Sigmoid colon (tissue), 7 donors: ENCODE measurements around the gene TCAP. TPM values are rescaled to one million over a fixed set of nuclear protein-coding genes. Genes with fewer than 3 reads are reported as not detected.

ENCODE experiments used
- DNase-seq: peaks from one replicate; pipeline ENCODE4 v3.0.0-alpha.2; 2019
- H3K27ac ChIP-seq, 4 donors: fragments of 200-600 bp; sonication (generic); one replicate each; pipeline ENCODE4 v1.5.1; 2016 to 2019; ENCODE audit warnings: mild to moderate bottlenecking in 1 of 4
- H3K27me3 ChIP-seq, 3 donors: fragments of 200-600 bp; sonication (generic); one replicate each; pipeline ENCODE4 v1.5.1; 2019; ENCODE audit warnings: mild to moderate bottlenecking in 1 of 3
- H3K36me3 ChIP-seq, 4 donors: fragments of 200-600 bp; sonication (generic); one replicate each; pipeline ENCODE4 v1.5.1; 2016 to 2019
- H3K4me1 ChIP-seq, 4 donors: fragments of 200-600 bp; sonication (generic); one replicate each; pipeline ENCODE4 v1.5.1; 2017 to 2019
- H3K4me3 ChIP-seq, 4 donors: fragments of 200-600 bp; sonication (generic); one replicate each; pipeline ENCODE4 v1.5.1; 2017 to 2019; ENCODE audit warnings: mild to moderate bottlenecking in 2 of 4, moderate library complexity in 1 of 4
- H3K9me3 ChIP-seq, 4 donors: fragments of 200-600 bp in 3 of 4; sonication (generic) in 3 of 4; one replicate each; pipeline versions ENCODE4 v1.5.1 to v1.6.1; 2013 to 2019
- CTCF ChIP-seq, 4 experiments: fragments of 450-650 bp in 3 of 4; fragments of 200-600 bp in 1 of 4; IDR thresholded peaks; one replicate each; pipeline ENCODE4 v1.5.1; 2016 to 2019; ENCODE audit warnings: antibody characterized with exemption in 4 of 4, mild to moderate bottlenecking in 3 of 4, moderate library complexity in 2 of 4
- EP300 ChIP-seq, 4 donors: sonication (generic); formaldehyde crosslinking; IDR thresholded peaks; one replicate each; pipeline ENCODE4 v1.6.1; 2017; ENCODE audit warnings: antibody characterized with exemption in 4 of 4
- POLR2A ChIP-seq, 2 donors: fragments of 450-650 bp; IDR thresholded peaks; one replicate each; pipeline ENCODE4 v1.6.1; 2016; ENCODE audit warnings: antibody characterized with exemption in 2 of 2, mild to moderate bottlenecking in 2 of 2, moderate library complexity in 2 of 2
- POLR2AphosphoS5 ChIP-seq, 4 donors: sonication (generic); formaldehyde crosslinking; IDR thresholded peaks; one replicate each; pipeline ENCODE4 v1.6.1; 2017; ENCODE audit warnings: antibody characterized with exemption in 4 of 4
- whole genome bisulfite sequencing, 2 donors: extraction: QIAGEN DNeasy Blood & Tissue Kit; methylation state at CpG; one replicate each; pipeline ENCODE4 v1.1.7; 2013; 5-methylcytosine and 5-hydroxymethylcytosine counted together
- intact Hi-C: fragments of 100-400 bp; cut with DNase I; formaldehyde crosslinking; loops from one replicate; pipeline ENCODE4 v1.15.1; 2023
- polyA plus RNA-seq, 3 donors: library from polyadenylated mRNA; stranded (reverse); fragments of 200-250 nt; gene quantifications; one replicate each; pipeline ENCODE4 v1.2.3, GENCODE V29; 2013
- total RNA-seq, 4 donors: library from RNA; depleted of rRNA; stranded (reverse); fragments of >200 nt; gene quantifications; one replicate each; pipeline ENCODE4 v1.1.0, GENCODE V29; 2016
- donor health status: healthy with polysubstance abuse.
- donor health status: Bipolar disorder and iron deficiency.
- donor health status: healthy.

The TCAP gene
- total and polyA plus RNA-seq, 7 donors = 0.49 to 3.5 (median 1.1) TPM; not detected in 1

- TF ChIP-seq POLR2A (IDR thresholded peaks at IDR 0.05) (no peak), CTCF (IDR thresholded peaks at IDR 0.05) (no peak), POLR2AphosphoS5 (IDR thresholded peaks at IDR 0.05) (no peak)
- 72 to 83% methylated on average over 8 of the region's 8 CpGs for WGBS, 2 donors
- Histone ChIP-seq H3K27ac (peak overlapping the region in 1 of 4 donors; percentile 64), H3K36me3 (peaks cover 0 to 17% (median 0%) of the 10 kb centered on the region in 4 donors), H3K4me3 (no peak overlapping the region), H3K27me3 (peaks cover 0 to 4% (median 1%) of the 10 kb centered on the region in 3 donors), H3K9me3 (no peaks in the 10 kb centered on the region), H3K4me1 (peaks cover 0 to 6% (median 0%) of the 10 kb centered on the region in 4 donors)
- no peak for DNase-seq
- intact Hi-C loops = no loop called here
Observed at GRCh38 chr17:39677072-39677471, 11.9 kb downstream of the TCAP start.

- H3K27me3 ChIP-seq = no peaks in the 10 kb centered on the region
- H3K4me3 ChIP-seq = no peak overlapping the region
- peak; percentile 77 for DNase-seq
- peak overlapping the region in 2 of 4 donors; percentile 31 to 64 for H3K27ac ChIP-seq
- intact Hi-C loops = no loop called here
- peaks cover 0 to 22% (median 0%) of the 10 kb centered on the region in 4 donors for H3K36me3 ChIP-seq
- WGBS, 2 donors = 70% methylated on average over 13 of the region's 13 CpGs
- TF ChIP-seq EP300 (IDR thresholded peaks at IDR 0.05) (no peak), POLR2A (IDR thresholded peaks at IDR 0.05) (no peak), POLR2AphosphoS5 (IDR thresholded peaks at IDR 0.05) (no peak), CTCF (IDR thresholded peaks at IDR 0.05) (no peak)
- peaks cover 0 to 6% (median 0%) of the 10 kb centered on the region in 4 donors for H3K4me1 ChIP-seq
- H3K9me3 ChIP-seq = no peaks in the 10 kb centered on the region
Observed at GRCh38 chr17:39677542-39678339, 12.6 kb downstream of the TCAP start.

GRCh38 chr17:39678340-39679116 lies 13.4 kb downstream of the TCAP start:
- intact Hi-C loops = no loop called here
- peaks cover 0 to 30% (median 0%) of the 10 kb centered on the region in 4 donors for H3K36me3 ChIP-seq
- no peak for TF ChIP-seq CTCF (IDR thresholded peaks at IDR 0.05)
- no peak for TF ChIP-seq EP300 (IDR thresholded peaks at IDR 0.05)
- no peak for TF ChIP-seq POLR2A (IDR thresholded peaks at IDR 0.05)
- no peak for TF ChIP-seq POLR2AphosphoS5 (IDR thresholded peaks at IDR 0.05)
- no peaks in the 10 kb centered on the region for H3K9me3 ChIP-seq
- 30 to 70% methylated on average over 13 of the region's 13 CpGs for WGBS, 2 donors
- no peaks in the 10 kb centered on the region for H3K27me3 ChIP-seq
- H3K4me3 ChIP-seq = no peak overlapping the region
- peak overlapping the region in 1 of 4 donors; percentile 64 for H3K27ac ChIP-seq
- H3K4me1 ChIP-seq = peaks cover 0 to 6% (median 0%) of the 10 kb centered on the region in 4 donors
- no peak for DNase-seq

- Histone ChIP-seq H3K27me3 (no peaks in the 10 kb centered on the region), H3K27ac (no peak overlapping the region), H3K4me1 (peaks cover 0 to 6% (median 0%) of the 10 kb centered on the region in 4 donors), H3K9me3 (no peaks in the 10 kb centered on the region), H3K36me3 (peaks cover 0 to 40% (median 0%) of the 10 kb centered on the region in 4 donors), H3K4me3 (no peak overlapping the region)
- WGBS, 2 donors = 48 to 50% methylated on average over 12 of the region's 12 CpGs
- no peak for DNase-seq
- intact Hi-C loops = no loop called here
- TF ChIP-seq CTCF (IDR thresholded peaks at IDR 0.05) (no peak), EP300 (IDR thresholded peaks at IDR 0.05) (no peak), POLR2A (IDR thresholded peaks at IDR 0.05) (no peak), POLR2AphosphoS5 (IDR thresholded peaks at IDR 0.05) (no peak)
Observed at GRCh38 chr17:39679521-39680192, 14.5 kb downstream of the TCAP start.
